Activated CD4-positive, alpha-beta T cell treated with anti-CD3 and anti-CD28 coated beads, Interleukin-10, Interleukin-2, amounts not matched to agents 100 ng/mL and 50 ng/mL, durations not matched to agents 16 hours and 8 hours (primary cell): Measurements from ENCODE around the gene ATAD1.

Source experiments
- DNase-seq: peaks from one replicate; pipeline ENCODE4 v3.0.0-alpha.2; 2020

Gene ATAD1

GRCh38 chr10:87706731-87707130 lies 111.3 kb downstream of the ATAD1 start:
- DNase-seq = no peak

- no peak for DNase-seq
Observed at GRCh38 chr10:87705339-87705738, 112.7 kb downstream of the ATAD1 start.

GRCh38 chr10:87703771-87704170 lies 114.3 kb downstream of the ATAD1 start:
- DNase-seq = no peak

GRCh38 chr10:87702973-87703294 lies 115.1 kb downstream of the ATAD1 start:
- DNase-seq = no peak

- no peak for DNase-seq
Observed at GRCh38 chr10:87702260-87702972, 115.6 kb downstream of the ATAD1 start.
